ENCODE results near the gene FBXL16. TPM values are rescaled to one million over a fixed set of nuclear protein-coding genes. Genes with fewer than 3 reads are reported as not detected.

Gene FBXL16
- total and polyA plus RNA-seq, 2 donors (not counting 3 experiments of a cell fraction or from before 2014, with no cell fraction given) = 0.07 to 0.22 TPM

- Histone ChIP-seq H2AFZ (ENCODE audit: low read depth, low read length) (no peak overlapping the region), H3K9me1 (replicated peaks; ENCODE audit: control insufficient read depth, extremely low read depth, insufficient read depth, low read length) (no peaks in the 10 kb centered on the region), H3K4me3 (replicated peaks in 1 of 3; ENCODE audit: insufficient read depth in 1 of 3, low read depth in 1 of 3, low read length in 3 of 3) (no peak overlapping the region), H3K4me2 (ENCODE audit: insufficient read depth, low read length) (no peak overlapping the region), H3K79me2 (ENCODE audit: control insufficient read depth, insufficient read depth, low read length) (no peaks in the 10 kb centered on the region), H3K36me3 (ENCODE audit: control insufficient read depth in 2 of 2, extremely low read depth in 1 of 2, insufficient read depth in 2 of 2, low read length in 2 of 2) (no peaks in the 10 kb centered on the region), H4K20me1 (replicated peaks; ENCODE audit: control insufficient read depth, extremely low read depth, insufficient read depth, low read length) (no peaks in the 10 kb centered on the region), H3K9me3 (replicated peaks; ENCODE audit: control insufficient read depth, insufficient read depth, low read length) (no peaks in the 10 kb centered on the region), H3K4me1 (ENCODE audit: control insufficient read depth, extremely low read depth, insufficient read depth, low read length) (peaks cover 19% of the 10 kb centered on the region), H3K27me3 (ENCODE audit: control insufficient read depth in 2 of 2, insufficient read depth in 2 of 2, low read length in 2 of 2) (no peaks in the 10 kb centered on the region), H3K27ac (ENCODE audit: insufficient read depth, low read depth, low read length) (no peak overlapping the region), H3K9ac (replicated peaks; ENCODE audit: extremely low read depth, insufficient read depth, low read length) (no peak overlapping the region)
- dilution Hi-C loops (cut with MboI; ENCODE audit: extremely low pct_ligation_motif_present, low sequenced_read_pairs) = no loop called here
- intact Hi-C loops (cut with micrococcal nuclease) = no loop called here
- ChIA-PET CTCF (interaction anchor here (1.4 to 5.7 kb wide), 4 partner anchors 10 to 63 kb away, joined by 3 to 34 read pairs (median 6); partner anchors contain the start of genes CHTF18, METRN and RPUSD1), POLR2A (no interaction called here)
- TF ChIP-seq, protein P1, sequence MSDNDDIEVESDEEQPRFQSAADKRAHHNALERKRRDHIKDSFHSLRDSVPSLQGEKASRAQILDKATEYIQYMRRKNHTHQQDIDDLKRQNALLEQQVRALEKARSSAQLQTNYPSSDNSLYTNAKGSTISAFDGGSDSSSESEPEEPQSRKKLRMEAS (IDR thresholded peaks at IDR 0.05; ENCODE audit: insufficient read depth, insufficient read length) = no peak
- no peak for TF ChIP-seq POLR2AphosphoS5 (IDR thresholded peaks at IDR 0.05; ENCODE audit: insufficient read depth, low read depth, low read length)
- DNase-seq (ENCODE audit: low read depth, low spot score) = no peak
- no peak for FAIRE-seq
- no TSS peak for BruUV-seq (replicated peaks)
Measured at GRCh38 chr16:725463-726187, 20.0 kb upstream of the FBXL16 start.

DNA sequence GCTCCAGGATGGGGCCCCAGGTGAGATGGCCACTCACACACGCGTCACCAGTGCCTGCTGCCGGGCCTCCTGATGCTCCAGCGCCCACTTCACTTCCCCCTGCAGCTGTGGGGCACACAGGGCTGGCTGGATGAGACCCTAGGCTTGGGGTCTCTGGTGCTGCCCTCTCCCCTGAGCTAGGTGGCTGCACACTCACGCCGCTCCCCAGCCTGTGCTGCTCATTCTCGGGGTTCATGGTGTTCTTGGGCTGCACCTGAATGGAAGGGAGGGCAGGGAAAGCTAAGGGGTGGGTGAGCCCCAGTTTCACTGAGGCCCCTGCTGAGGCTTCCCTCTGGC lies 19.4 kb upstream of the FBXL16 start:
- H3K27ac ChIP-seq (ENCODE audit: insufficient read depth, low read depth, low read length) = no peak overlapping the region
- intact Hi-C loops (cut with micrococcal nuclease) = no loop called here
- dilution Hi-C loops (cut with MboI; ENCODE audit: extremely low pct_ligation_motif_present, low sequenced_read_pairs) = no loop called here
- POLR2A ChIA-PET = no interaction called here
- H3K9me3 ChIP-seq (replicated peaks; ENCODE audit: control insufficient read depth, insufficient read depth, low read length) = no peaks in the 10 kb centered on the region
- DNase-seq (ENCODE audit: low read depth, low spot score) (no peak), FAIRE-seq (no peak)
- H3K4me2 ChIP-seq (ENCODE audit: insufficient read depth, low read length) = no peak overlapping the region
- no TSS peak for BruUV-seq (replicated peaks)
- no peaks in the 10 kb centered on the region for H3K79me2 ChIP-seq (ENCODE audit: control insufficient read depth, insufficient read depth, low read length)
- no peaks in the 10 kb centered on the region for H4K20me1 ChIP-seq (replicated peaks; ENCODE audit: control insufficient read depth, extremely low read depth, insufficient read depth, low read length)
- TF ChIP-seq GATA2 (IDR thresholded peaks at IDR 0.05; ENCODE audit: insufficient read depth, insufficient read length, low read depth, low read length) (no peak), MYC (IDR thresholded peaks at IDR 0.05; ENCODE audit: low read depth, low read length) (no peak), JUN (IDR thresholded peaks at IDR 0.05; ENCODE audit: borderline replicate concordance, insufficient read depth, insufficient read length, low read depth) (no peak), EZH2 (IDR thresholded peaks at IDR 0.05; ENCODE audit: borderline replicate concordance, low read depth, low read length, severe bottlenecking) (no peak), POLR2A (IDR thresholded peaks at IDR 0.05; ENCODE audit: low read depth, low read length) (no peak), POLR2AphosphoS5 (IDR thresholded peaks at IDR 0.05; ENCODE audit: insufficient read depth, low read depth, low read length) (no peak), CTCF (IDR thresholded peaks at IDR 0.05; ENCODE audit: extremely low read depth in 1 of 2, insufficient read depth in 1 of 2, low read depth in 1 of 2, low read length in 2 of 2) (no peak), FOS (IDR thresholded peaks at IDR 0.05; ENCODE audit: borderline replicate concordance, insufficient read depth, low read length) (no peak)
- TF ChIP-seq, protein P1 (IDR thresholded peaks at IDR 0.05; ENCODE audit: insufficient read depth, insufficient read length) = no peak
- no peaks in the 10 kb centered on the region for H3K27me3 ChIP-seq (ENCODE audit: control insufficient read depth in 2 of 2, insufficient read depth in 2 of 2, low read length in 2 of 2)
- H3K4me3 ChIP-seq (replicated peaks in 1 of 3; ENCODE audit: insufficient read depth in 1 of 3, low read depth in 1 of 3, low read length in 3 of 3) = no peak overlapping the region
- H3K9me1 ChIP-seq (replicated peaks; ENCODE audit: control insufficient read depth, extremely low read depth, insufficient read depth, low read length) = no peaks in the 10 kb centered on the region
- no peak overlapping the region for H2AFZ ChIP-seq (ENCODE audit: low read depth, low read length)
- CTCF ChIA-PET = interaction anchor here (1.4 to 5.7 kb wide), 4 partner anchors 9 to 63 kb away, joined by 3 to 34 read pairs (median 6); partner anchors contain the start of genes CHTF18, METRN and RPUSD1
- H3K36me3 ChIP-seq (ENCODE audit: control insufficient read depth in 2 of 2, extremely low read depth in 1 of 2, insufficient read depth in 2 of 2, low read length in 2 of 2) = no peaks in the 10 kb centered on the region
- H3K9ac ChIP-seq (replicated peaks; ENCODE audit: extremely low read depth, insufficient read depth, low read length) = no peak overlapping the region
- peaks cover 25% of the 10 kb centered on the region for H3K4me1 ChIP-seq (ENCODE audit: control insufficient read depth, extremely low read depth, insufficient read depth, low read length)
